Middle frontal gyrus (tissue), 1 donor: Measurements from ENCODE around the gene AMY2B.
"Not testable (repeated sequence)": the region's sequence is repeated elsewhere in the genome, so short reads cannot be mapped to it uniquely, and the experiment has no call there.

ENCODE experiments used
- DNase-seq: peaks from one replicate; pipeline ENCODE4 v3.0.0-alpha.2; 2015; ENCODE audit warnings: low spot score; ENCODE audit errors: extremely low spot score

AMY2B gene

DNA sequence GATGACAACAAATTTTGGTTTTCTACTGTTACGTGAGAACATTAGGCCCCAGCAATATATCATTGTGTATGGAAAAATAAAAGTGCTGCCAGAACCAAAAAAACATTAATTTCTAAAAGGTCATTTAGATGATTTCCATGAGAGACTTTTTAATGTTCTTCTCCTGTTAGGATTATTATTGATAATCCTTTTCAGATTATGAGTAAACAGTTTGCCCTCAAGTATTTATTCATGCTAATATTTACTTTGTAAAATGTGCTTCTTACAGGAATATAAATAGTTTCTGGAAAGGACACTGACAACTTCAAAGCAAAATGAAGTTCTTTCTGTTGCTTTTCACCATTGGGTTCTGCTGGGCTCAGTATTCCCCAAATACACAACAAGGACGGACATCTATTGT lies at the start of gene AMY2B:
AMY2B (plus strand) TSS at position 301 of the 400 bp plus-strand sequence; CDS start at position 315, 14 bp downstream.
- DNase-seq: not testable (repeated sequence)

GRCh38 chr1:103523346-103523745 lies 48.0 kb upstream of the AMY2B start:
- no peak for DNase-seq

GRCh38 chr1:103525114-103525606 lies 46.2 kb upstream of the AMY2B start:
- no peak for DNase-seq

DNA sequence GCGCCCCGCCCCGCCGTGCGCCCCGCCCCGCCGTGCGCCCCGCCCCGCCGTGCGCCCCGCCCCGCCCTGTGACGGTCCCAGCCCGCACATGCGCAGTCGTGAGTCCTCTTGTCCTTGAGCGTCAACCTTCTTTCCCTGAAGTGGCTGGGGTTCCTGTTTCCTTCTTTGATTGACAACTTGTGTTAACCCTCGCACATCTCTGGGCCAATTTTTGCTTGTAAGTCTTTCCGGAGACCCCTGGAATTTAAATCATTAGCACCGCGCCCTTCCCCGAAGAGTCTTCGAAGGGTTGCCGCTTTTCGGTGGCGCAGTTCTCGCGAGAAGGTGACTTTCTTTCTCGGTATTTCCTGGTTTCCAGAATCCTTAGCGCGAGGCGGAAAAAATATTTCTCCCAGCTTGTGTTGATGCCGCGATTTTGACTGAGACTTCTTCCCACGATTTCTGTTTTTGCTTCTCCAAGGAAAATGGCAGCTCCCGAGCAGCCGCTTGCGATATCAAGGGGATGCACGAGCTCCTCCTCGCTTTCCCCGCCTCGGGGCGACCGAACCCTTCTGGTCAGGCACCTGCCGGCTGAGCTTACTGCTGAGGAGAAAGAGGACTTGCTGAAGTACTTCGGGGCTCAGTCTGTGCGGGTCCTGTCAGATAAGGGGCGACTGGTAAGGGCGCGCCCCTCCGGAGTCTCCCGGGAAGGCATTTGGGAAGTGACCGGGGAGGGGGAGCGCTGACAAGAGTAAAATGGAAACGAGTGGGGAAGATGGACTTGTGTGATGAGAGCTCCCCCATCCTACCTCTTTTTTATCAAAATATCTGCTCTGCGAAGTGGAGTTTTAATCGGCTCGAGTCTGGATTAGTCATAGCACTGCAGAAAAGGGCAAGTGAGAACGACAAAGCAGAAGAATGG lies 45.5 kb upstream of the AMY2B start, which contains the start of gene RNPC3:
RNPC3 (plus strand) TSS at position 93 of the 901 bp plus-strand sequence; CDS start at position 465, 372 bp downstream.
- DNase-seq: peak; percentile 73

DNA sequence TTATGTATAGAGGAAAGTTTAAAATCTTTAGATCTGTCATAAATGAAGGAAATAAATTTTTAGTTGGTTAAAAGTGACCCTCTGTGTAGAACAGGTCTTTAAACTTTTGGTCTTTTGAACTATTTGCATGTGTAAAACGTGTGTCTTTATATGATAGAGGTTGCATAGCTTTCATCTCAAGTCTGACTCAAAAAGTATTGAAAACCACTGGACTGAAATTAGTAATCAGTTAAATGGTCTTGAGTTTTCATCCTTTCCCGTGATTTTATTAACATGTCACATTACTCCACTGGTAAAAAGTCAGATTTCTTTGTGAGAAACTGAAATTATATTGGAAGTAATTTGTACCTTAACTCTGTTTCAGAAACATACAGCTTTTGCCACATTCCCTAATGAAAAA lies 44.1 kb upstream of the AMY2B start:
- no peak for DNase-seq

GRCh38 chr1:103529746-103530145 lies 41.6 kb upstream of the AMY2B start:
- no peak for DNase-seq

- DNase-seq: no peak
Measured at GRCh38 chr1:103538226-103538625, 33.2 kb upstream of the AMY2B start.

- DNase-seq: no peak
Measured at GRCh38 chr1:103541431-103541830, 30.0 kb upstream of the AMY2B start.

DNA sequence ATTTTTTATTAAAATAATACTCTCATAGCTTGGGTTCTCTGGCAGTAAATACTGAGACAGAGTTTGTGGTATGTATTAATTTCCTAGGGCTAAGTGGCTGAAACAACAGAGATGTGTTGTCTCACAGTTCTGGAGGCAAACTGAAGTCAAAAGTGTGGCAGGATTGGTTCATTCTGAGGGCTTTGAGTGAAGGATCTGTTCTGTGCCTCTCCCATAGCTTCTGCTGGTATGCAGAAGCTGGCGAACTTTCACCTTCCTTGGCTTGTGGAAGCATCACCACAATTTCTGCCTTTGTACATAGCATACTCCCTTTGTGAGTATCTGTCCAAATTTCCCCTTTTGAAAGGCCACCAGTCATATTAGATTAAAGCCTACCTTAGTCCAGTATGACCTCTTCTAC lies 24.9 kb upstream of the AMY2B start:
- DNase-seq: no peak

- no peak for DNase-seq
Measured at GRCh38 chr1:103547840-103548239, 23.5 kb upstream of the AMY2B start.

- DNase-seq: no peak
Measured at GRCh38 chr1:103560427-103560826, 11.0 kb upstream of the AMY2B start.

DNA sequence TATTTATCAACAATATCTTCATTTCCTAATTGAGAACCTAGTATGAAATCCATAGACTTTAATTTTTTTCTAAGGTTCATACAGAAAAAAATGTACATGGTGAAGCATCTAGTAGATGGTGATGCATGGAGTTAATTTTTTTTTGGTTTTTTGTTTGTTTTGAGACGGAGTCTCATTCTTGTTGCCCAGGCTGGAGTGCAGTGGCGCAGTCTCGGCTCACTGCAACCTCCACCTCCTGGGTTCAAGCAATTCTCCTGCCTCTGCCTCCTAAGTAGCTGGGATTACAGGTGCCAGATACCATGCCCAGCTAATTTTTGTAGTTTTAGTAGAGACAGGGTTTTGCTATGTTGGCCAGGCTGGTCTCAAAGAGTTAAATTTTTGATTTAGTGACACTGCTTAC lies 10.3 kb upstream of the AMY2B start:
- DNase-seq: not testable (repeated sequence)

DNA sequence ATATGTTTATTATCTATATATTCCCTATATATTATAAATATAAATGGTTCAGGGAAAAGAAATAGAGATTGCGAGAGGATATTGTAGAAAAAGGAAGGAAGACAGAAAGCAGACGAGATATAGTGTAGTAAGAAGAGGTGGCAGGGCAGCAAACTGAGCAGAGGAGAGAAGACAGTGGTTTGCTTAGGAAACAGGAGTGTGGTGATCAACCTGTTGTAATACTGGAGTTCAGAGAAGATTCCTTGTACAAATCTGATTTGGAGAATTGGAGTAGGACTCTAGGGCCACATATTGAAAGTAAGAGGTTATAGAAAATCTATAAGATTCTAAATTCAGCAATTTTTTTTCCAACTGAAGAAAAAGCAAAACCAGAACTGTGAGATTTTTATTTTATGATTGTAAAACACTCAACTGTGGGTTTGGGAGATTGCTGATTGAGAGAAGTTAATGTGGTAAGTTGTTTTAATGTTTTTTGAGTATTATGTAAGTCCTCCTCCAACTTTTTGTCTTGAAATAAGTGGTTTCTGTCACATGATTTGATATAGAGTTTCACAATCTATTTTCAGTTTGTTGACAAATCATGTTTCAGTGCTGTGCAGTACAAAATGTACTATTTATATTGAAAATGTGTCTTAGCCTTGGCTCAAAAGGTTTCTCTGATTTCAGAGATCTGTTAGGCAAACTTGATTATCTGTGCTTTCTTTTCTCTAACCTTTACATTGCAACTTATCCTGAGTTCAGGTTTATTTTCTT lies 9.6 kb upstream of the AMY2B start:
- DNase-seq: no peak

DNA sequence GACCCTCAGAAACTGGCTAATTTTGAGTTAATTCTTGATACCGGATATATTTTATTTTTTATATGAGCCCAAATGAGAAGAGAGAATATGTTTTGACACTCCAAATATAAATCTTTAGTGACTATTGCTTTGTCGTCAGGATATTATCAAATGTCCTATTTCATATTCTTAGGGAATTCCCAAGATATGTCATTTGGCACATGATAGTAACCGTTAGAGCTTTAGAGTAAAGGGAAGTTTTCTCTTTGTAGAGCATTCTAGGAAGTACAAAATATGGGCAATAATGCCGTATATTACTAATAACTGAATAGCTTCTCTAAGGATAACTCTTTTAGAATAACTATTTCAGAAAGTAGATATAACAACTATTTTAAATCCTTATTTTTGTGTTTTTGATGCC lies 8.3 kb upstream of the AMY2B start:
- no peak for DNase-seq

DNA sequence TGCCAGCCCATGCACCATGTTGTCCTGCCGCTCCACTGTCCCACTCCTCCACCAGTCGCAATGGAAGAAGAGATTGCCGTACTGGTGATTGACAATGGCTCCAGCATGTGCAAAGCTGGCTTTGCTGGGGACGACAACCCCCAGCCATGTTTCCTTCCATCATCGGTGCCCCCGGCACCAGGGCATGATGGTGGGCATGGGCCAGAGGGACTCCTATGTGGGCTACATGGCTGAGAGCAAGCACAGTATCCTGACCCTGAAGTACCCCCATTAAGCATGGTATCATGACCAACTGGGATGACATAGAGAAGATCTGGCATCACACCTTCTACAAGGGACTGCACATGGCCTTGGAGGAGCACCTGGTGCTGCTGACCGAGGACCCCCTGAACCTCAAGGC lies 1.9 kb upstream of the AMY2B start:
- DNase-seq: no peak

DNA sequence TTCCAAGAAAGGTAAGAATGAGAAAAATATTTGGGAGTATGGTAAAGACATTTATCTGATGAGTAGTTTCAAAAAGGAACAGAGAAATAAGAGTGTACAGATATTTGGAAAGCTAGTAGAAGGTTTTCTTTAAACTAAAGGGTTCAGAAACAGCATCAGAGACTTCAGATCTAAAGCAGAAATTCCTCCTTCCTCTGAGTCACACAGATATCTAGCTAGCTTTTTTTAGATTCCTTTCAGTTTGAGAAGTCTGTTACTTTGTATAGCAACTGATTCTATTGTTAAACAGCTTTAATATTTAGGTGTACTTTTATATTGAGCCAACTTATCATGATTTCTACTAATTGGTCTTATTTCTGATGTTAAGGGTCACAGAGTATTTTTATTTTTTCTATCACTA lies 4.7 kb downstream of the AMY2B start:
- DNase-seq: no peak

DNA sequence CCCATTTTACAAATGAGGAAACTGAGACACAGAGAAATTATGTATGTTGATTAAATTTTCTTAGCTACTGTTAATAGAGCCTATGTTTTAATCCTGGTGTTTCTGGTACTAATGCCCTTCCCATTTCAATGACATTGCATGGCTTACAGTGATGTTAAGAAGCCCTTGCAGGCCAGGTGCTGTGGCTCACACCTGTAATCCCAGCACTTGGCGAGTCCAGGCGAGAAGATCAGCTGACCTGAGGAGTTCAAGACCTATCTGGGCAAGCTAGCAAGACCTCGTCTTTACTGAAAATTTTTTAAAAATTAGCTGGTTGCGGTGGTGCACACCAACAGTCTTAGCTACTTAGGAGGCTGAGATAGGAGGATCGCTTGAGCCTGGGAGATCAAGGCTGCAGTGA lies 5.4 kb downstream of the AMY2B start:
- DNase-seq: not testable (repeated sequence)

DNA sequence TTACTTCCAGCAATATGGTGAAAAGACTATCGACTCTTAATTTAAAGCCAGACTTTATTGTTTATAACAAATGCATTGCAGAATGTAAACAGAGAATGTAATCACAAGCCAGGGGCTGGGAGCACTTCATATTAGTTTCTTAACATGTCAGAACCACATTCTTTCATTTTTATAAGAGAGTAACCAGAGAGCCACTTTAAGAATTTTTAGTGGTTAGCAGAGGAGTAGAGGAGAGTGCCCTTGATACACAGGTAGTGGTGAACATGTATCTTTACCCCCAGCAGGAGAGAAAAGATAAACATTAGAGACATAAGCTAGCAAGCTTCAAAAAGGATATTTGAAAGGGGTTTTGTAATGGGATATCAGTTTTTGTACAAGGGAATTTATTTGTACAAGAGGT lies 11.1 kb downstream of the AMY2B start:
- no peak for DNase-seq

GRCh38 chr1:103583887-103584286 lies 12.5 kb downstream of the AMY2B start:
- DNase-seq: no peak

DNA sequence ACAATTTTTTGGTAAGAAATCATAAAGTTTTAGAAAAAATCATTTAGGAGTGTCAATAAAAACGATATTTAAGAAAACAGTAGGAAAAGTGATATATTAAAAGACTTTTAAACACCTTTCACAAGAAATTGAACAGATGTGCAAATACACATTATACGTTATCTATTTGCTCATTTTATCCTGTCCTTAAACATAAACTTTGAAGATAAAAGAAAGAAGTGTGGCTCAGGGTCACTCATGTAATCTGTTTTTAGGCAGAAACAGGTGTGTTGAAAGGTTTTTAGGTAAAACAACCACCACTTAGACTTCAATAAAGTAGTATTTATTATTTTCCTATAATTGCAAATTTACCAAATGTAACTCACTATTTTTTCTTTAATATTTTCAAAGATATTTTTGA lies 13.1 kb downstream of the AMY2B start:
- DNase-seq: no peak

- DNase-seq: not testable (repeated sequence)
Measured at GRCh38 chr1:103602740-103603139, 31.4 kb downstream of the AMY2B start.

- DNase-seq: no peak
Measured at GRCh38 chr1:103616362-103616761, 45.0 kb downstream of the AMY2B start.
